ENCODE results near the gene IKBKE. TPM values are rescaled to one million over a fixed set of nuclear protein-coding genes. Genes with fewer than 3 reads are reported as not detected.

IKBKE gene
- polyA plus RNA-seq, 3 donors: 4.1 to 5.7 (median 5.6) TPM

Other genes starting within 250 kb of the IKBKE start
- gene RASSF5, start 37.1 kb downstream of the IKBKE start, polyA plus RNA-seq (ENCODE audit: insufficient read length in 3 of 3): 1 to 10 TPM; 4.5 to 6.1 (median 5.0) TPM
- 10 to 100 TPM; 77.8 to 93.1 (median 86.7) TPM for gene EIF2D, start 142.0 kb downstream of the IKBKE start, polyA plus RNA-seq (ENCODE audit: insufficient read length in 3 of 3)
- 1 to 10 TPM; 8.5 to 8.8 (median 8.6) TPM for gene DYRK3, start 165.1 kb downstream of the IKBKE start, polyA plus RNA-seq (ENCODE audit: insufficient read length in 3 of 3)
- gene MAPKAPK2, start 214.4 kb downstream of the IKBKE start, polyA plus RNA-seq (ENCODE audit: insufficient read length in 3 of 3): 10 to 100 TPM; 73.7 to 86.1 (median 78.5) TPM